Spinal cord (tissue), 10 donors: ENCODE data around the gene MRPL14. TPM values are rescaled to one million over a fixed set of nuclear protein-coding genes. Genes with fewer than 3 reads are reported as not detected.

Experiments
- DNase-seq, 6 donors: peaks; one replicate each; pipeline versions ENCODE4 v3.0.0 to v3.0.0-alpha.2; 2013 to 2015; ENCODE audit warnings: low spot score in 6 of 6, low read depth in 4 of 6
- H3K27ac ChIP-seq: one replicate; pipeline ENCODE4 v1.5.1; 2013; ENCODE audit warnings: low read depth, low read length, control low read depth
- H3K27me3 ChIP-seq: one replicate; pipeline ENCODE4 v1.6.1; 2013; ENCODE audit warnings: low read length; ENCODE audit not compliant: control insufficient read depth, insufficient read depth
- H3K36me3 ChIP-seq: one replicate; pipeline ENCODE4 v1.6.1; 2013; ENCODE audit warnings: low read length; ENCODE audit not compliant: control insufficient read depth, insufficient read depth
- H3K4me1 ChIP-seq: one replicate; pipeline ENCODE4 v1.6.1; 2013; ENCODE audit warnings: low read length; ENCODE audit not compliant: control insufficient read depth, insufficient read depth
- H3K4me3 ChIP-seq: one replicate; pipeline ENCODE4 v1.5.1; 2013; ENCODE audit warnings: low read depth, low read length, control low read depth
- H3K9me3 ChIP-seq: one replicate; pipeline ENCODE4 v1.6.1; 2013; ENCODE audit warnings: low read length; ENCODE audit not compliant: control insufficient read depth, insufficient read depth
- WGBS: methylation state at CpG from one replicate; pipeline ENCODE4 v1.1.5; 2013; ENCODE audit warnings: missing lambda C conversion rate; ENCODE audit not compliant: insufficient coverage; 5-methylcytosine and 5-hydroxymethylcytosine counted together
- polyA plus RNA-seq, 2 donors: library from polyadenylated mRNA; unstranded; fragments of 120-200 nt; gene quantifications; one replicate each; pipeline ENCODE4 v1.2.1, GENCODE V29; 2013; ENCODE audit not compliant: insufficient read length in 2 of 2
- total RNA-seq, 2 donors: library from RNA; depleted of rRNA in 1 of 2; stranded (reverse); fragments of 120-200 nt in 1 of 2; fragments of >200 nt in 1 of 2; gene quantifications; one replicate each; pipeline versions ENCODE4 v1.2.3 to v1.2.4, GENCODE V29; 2013 to 2014
- donor health status: healthy.

MRPL14 gene
- total and polyA plus RNA-seq, 4 donors = 32.1 to 53.1 (median 36.4) TPM

DNA sequence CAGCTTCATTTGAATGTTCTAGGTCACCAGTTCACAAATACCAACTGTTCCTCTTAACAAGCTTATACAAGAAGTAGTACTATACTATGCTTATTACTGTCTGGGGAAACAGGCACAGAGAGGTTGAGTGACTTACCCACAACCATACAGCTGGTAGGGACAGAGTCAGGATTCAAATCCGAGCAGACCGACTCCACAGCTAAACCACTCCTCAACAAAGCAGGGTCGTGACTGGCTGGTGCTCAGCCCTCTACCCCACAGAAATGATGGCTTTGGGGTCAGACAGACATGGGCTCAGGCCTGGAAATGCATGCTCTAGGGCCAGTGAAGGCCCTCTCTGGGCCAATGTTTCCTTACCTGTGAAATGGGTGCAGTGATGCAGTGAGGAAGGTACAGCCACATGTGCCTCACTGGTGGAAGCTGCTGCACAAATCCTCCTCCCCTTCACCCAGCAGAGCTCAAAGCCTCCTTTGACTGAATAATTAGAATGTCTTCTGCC lies 63.6 kb downstream of the MRPL14 start:
- Histone ChIP-seq H3K4me3 (no peak overlapping the region), H3K9me3 (no peaks in the 10 kb centered on the region), H3K4me1 (peaks cover 33% of the 10 kb centered on the region), H3K27me3 (no peaks in the 10 kb centered on the region), H3K36me3 (peaks cover 2% of the 10 kb centered on the region), H3K27ac (no peak overlapping the region)
- DNase-seq = no peak
- WGBS = 100% methylated on average over 1 of the region's 3 CpGs

Other genes with a start within 250 kb of the MRPL14 start
- 10 to 100 TPM; 29.2 to 41.6 TPM for gene TMEM63B, start 102 bp upstream of the MRPL14 start, total RNA-seq
- 100 to 1,000 TPM in 1 of 2 donors, 10 to 100 TPM in 1; 92.3 to 104 TPM for gene TMEM63B, start 102 bp upstream of the MRPL14 start, polyA plus RNA-seq
- under 1 TPM; 0.17 to 0.20 TPM for gene CAPN11, start 31.4 kb upstream of the MRPL14 start, total RNA-seq
- under 1 TPM in 1 of 2 donors, not detected in 1; 0.17 TPM for gene CAPN11, start 31.4 kb upstream of the MRPL14 start, polyA plus RNA-seq
- under 1 TPM in 1 of 2 donors, not detected in 1; 0.22 TPM for gene MYMX, start 89.5 kb upstream of the MRPL14 start, total RNA-seq
- not detected for gene MYMX, start 89.5 kb upstream of the MRPL14 start, polyA plus RNA-seq
- gene SLC29A1, start 96.1 kb upstream of the MRPL14 start, total RNA-seq = 10 to 100 TPM; 16.1 to 17.5 TPM
- gene SLC29A1, start 96.1 kb upstream of the MRPL14 start, polyA plus RNA-seq = 10 to 100 TPM; 37.0 to 51.8 TPM
- gene HSP90AB1, start 119.6 kb upstream of the MRPL14 start, total RNA-seq = 100 to 1,000 TPM; 484 to 875 TPM
- 100 to 1,000 TPM; 793 to 863 TPM for gene HSP90AB1, start 119.6 kb upstream of the MRPL14 start, polyA plus RNA-seq
- gene SLC35B2, start 130.1 kb upstream of the MRPL14 start, total RNA-seq = 10 to 100 TPM; 39.3 to 53.7 TPM
- 10 to 100 TPM; 63.2 to 63.7 TPM for gene SLC35B2, start 130.1 kb upstream of the MRPL14 start, polyA plus RNA-seq
- 10 to 100 TPM in 1 of 2 donors, 1 to 10 TPM in 1; 3.5 to 10.9 TPM for gene NFKBIE, start 138.1 kb upstream of the MRPL14 start, total RNA-seq
- 10 to 100 TPM; 15.0 to 15.8 TPM for gene NFKBIE, start 138.1 kb upstream of the MRPL14 start, polyA plus RNA-seq
- gene TMEM151B, start 143.0 kb upstream of the MRPL14 start, total RNA-seq = 10 to 100 TPM in 1 of 2 donors, 1 to 10 TPM in 1; 9.3 to 18.0 TPM
- 10 to 100 TPM; 51.1 to 53.1 TPM for gene TMEM151B, start 143.0 kb upstream of the MRPL14 start, polyA plus RNA-seq
- 10 to 100 TPM; 11.5 to 18.3 TPM for gene AARS2, start 185.9 kb upstream of the MRPL14 start, total RNA-seq
- gene AARS2, start 185.9 kb upstream of the MRPL14 start, polyA plus RNA-seq = 10 to 100 TPM; 13.0 to 17.2 TPM
- gene SPATS1, start 215.2 kb upstream of the MRPL14 start, total RNA-seq = under 1 TPM; 0.30 to 0.88 TPM
- gene SPATS1, start 215.2 kb upstream of the MRPL14 start, polyA plus RNA-seq = under 1 TPM; 0.51 to 0.57 TPM